Activated CD4-positive, alpha-beta T cell treated with anti-CD3 and anti-CD28 coated beads for 36 hours (primary cell): ENCODE results near the gene ATP5F1A. TPM values are rescaled to one million over a fixed set of nuclear protein-coding genes. Genes with fewer than 3 reads are reported as not detected.
A peak's percentile ranks its signal among the peaks of the same experiment; 100 is the strongest.

ENCODE experiments used
- ATAC-seq: fragments of 200-7000 bp; cut with Tn5 transposase; one replicate; pipeline ENCODE4 v1.10.0; 2021; ENCODE audit warnings: mild to moderate bottlenecking, moderate library complexity
- CTCF ChIA-PET: fragments of 350-600 bp; sonication (Branson Sonifier 250); formaldehyde crosslinking; loops from one replicate; lab custom pipeline; 2021; ENCODE audit warnings: antibody characterized with exemption; lab: Charles Lee
- POLR2A ChIA-PET: fragments of 350-600 bp; sonication (Branson Sonifier 250); formaldehyde crosslinking; loops from one replicate; lab custom pipeline; 2021; ENCODE audit warnings: antibody characterized with exemption, inconsistent platforms; lab: Charles Lee
- DNase-seq: peaks from one replicate; pipeline ENCODE4 v3.0.0-alpha.2; 2020
- H3K27ac Mint-ChIP-seq: one replicate; pipeline ENCODE4 v1.8.0; 2021; ENCODE audit warnings: mixed read lengths
- H3K27me3 Mint-ChIP-seq: one replicate; pipeline ENCODE4 v1.8.0; 2021; ENCODE audit warnings: mixed read lengths
- H3K36me3 Mint-ChIP-seq: one replicate; pipeline ENCODE4 v1.8.0; 2021; ENCODE audit warnings: low read depth, mixed read lengths
- H3K4me1 Mint-ChIP-seq: one replicate; pipeline ENCODE4 v1.8.0; 2021; ENCODE audit warnings: mixed read lengths
- H3K4me3 Mint-ChIP-seq: one replicate; pipeline ENCODE4 v1.8.0; 2021; ENCODE audit warnings: mild to moderate bottlenecking, moderate library complexity, mixed read lengths
- H3K9me3 Mint-ChIP-seq: one replicate; pipeline ENCODE4 v1.8.0; 2021; ENCODE audit warnings: low read depth, mixed read lengths
- intact Hi-C, 2 experiments: fragments of 100-400 bp; cut with DNase I in 1 of 2; cut with micrococcal nuclease in 1 of 2; formaldehyde crosslinking; loops; one replicate each; pipeline versions ENCODE4 v1.14.2 to v1.15.1; 2022 to 2024; cut with DNase I, micrococcal nuclease
- total RNA-seq, 2 experiments: library from RNA; stranded (reverse); gene quantifications; one replicate each; pipeline ENCODE4 v1.2.3, GENCODE V29; 2021

Gene ATP5F1A
- total RNA-seq, 2 experiments from 2014 or later, result 375 to 515 TPM

DNA sequence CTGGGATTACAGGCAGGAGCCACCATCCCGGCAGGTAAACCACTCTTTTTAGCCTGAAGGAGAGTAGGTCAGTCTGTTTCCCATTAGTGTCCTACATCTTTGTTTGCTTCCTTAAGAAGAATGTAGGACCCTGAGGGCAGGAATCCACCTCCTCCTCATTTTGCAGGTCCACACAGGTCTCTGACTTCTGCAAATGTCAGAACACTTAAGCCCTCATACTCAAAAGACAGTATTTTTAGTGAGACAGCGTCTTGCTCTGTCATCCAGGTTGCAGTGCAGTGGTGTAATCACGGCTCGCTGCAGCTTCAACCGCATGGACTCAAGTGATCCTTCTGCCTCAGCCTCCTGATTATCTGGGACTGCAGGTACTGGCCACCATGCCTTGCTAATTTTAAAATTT lies 35.3 kb downstream of the ATP5F1A start:
- H3K4me3 Mint-ChIP-seq, result no peak overlapping the region
- no peak overlapping the region for H3K27ac Mint-ChIP-seq
- DNase-seq (no peak), ATAC-seq (no peak)
- peaks cover 4% of the 10 kb centered on the region for H3K4me1 Mint-ChIP-seq
- ChIA-PET POLR2A (no interaction called here), CTCF (no interaction called here)
- H3K27me3 Mint-ChIP-seq, result no peaks in the 10 kb centered on the region
- peaks cover 2% of the 10 kb centered on the region for H3K9me3 Mint-ChIP-seq
- H3K36me3 Mint-ChIP-seq, result no peaks in the 10 kb centered on the region
- intact Hi-C loops, result no loop called here

DNA sequence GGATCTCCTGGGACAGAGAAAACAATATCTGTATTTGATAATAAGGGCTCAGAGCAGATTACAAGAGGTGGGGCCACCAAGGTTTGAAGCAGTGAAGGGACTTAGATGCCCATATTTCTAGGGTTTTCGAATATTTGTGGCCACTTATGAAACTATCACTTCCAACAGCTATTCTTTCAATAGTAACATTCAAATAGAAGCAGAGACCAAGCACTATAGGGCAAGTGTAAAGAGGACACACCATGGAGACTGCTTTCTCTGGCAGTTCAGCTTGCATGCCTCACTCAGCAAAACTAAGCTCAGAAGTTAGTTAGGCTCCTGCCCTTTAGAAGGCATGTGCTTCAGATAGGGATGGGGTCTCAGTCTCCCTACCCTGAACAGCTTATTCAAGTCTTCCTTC lies 36.3 kb downstream of the ATP5F1A start:
- ChIA-PET POLR2A (no interaction called here), CTCF (interaction anchor here (0.5 to 2.0 kb wide), 4 partner anchors 11 to 397 kb away, joined by 3 to 13 read pairs (median 4); partner anchors contain the start of gene PSTPIP2)

DNA sequence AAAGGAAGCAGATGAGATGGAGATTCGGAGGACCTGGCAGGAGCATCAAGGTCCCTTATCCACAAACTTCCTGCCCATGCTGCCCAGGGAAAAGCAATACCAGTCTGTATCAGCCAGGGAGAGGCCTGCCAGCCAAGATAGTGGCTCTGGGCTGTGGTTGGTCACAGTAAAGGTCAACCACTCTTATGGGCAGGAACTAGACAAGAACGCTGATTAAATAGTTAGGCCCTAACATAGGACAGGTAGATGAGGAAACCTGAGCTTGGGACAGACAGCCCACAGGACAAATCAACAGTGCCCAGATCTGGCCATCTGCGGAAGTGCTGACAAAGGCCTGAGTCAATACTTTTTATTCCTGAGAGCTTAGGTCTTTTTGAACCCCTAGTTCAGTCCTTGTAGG lies 36.7 kb downstream of the ATP5F1A start:
- peaks cover 5% of the 10 kb centered on the region for H3K4me1 Mint-ChIP-seq
- CTCF ChIA-PET, result interaction anchor here (0.5 to 2.0 kb wide), 5 partner anchors 8 to 397 kb away, joined by 3 to 13 read pairs (median 3); partner anchors contain the start of gene PSTPIP2
- ATAC-seq, result no peak
- H3K27me3 Mint-ChIP-seq, result no peaks in the 10 kb centered on the region
- no peak overlapping the region for H3K4me3 Mint-ChIP-seq
- intact Hi-C loops, result no loop called here
- H3K27ac Mint-ChIP-seq, result no peak overlapping the region
- DNase-seq, result no peak
- no peaks in the 10 kb centered on the region for H3K9me3 Mint-ChIP-seq
- POLR2A ChIA-PET, result interaction anchor here (0.9 kb wide), 1 partner anchor 12 kb away, joined by 3 read pairs; no protein-coding TSS in a partner anchor
- no peaks in the 10 kb centered on the region for H3K36me3 Mint-ChIP-seq

More for the DNA sequence above, 36.3 kb downstream of the ATP5F1A start:
- ATAC-seq, result no peak
- no peak overlapping the region for H3K27ac Mint-ChIP-seq
- H3K36me3 Mint-ChIP-seq, result no peaks in the 10 kb centered on the region
- no peaks in the 10 kb centered on the region for H3K27me3 Mint-ChIP-seq
- H3K4me3 Mint-ChIP-seq, result no peak overlapping the region
- peaks cover 4% of the 10 kb centered on the region for H3K4me1 Mint-ChIP-seq
- no peak for DNase-seq
- H3K9me3 Mint-ChIP-seq, result no peaks in the 10 kb centered on the region
- intact Hi-C loops, result no loop called here

GRCh38 chr18:46060359-46060841 lies 37.7 kb downstream of the ATP5F1A start:
- ChIA-PET POLR2A (interaction anchor here (0.9 kb wide), 1 partner anchor 13 kb away, joined by 3 read pairs; no protein-coding TSS in a partner anchor), CTCF (interaction anchor here (1.0 to 2.0 kb wide), 2 partner anchors 9 to 13 kb away, joined by 3 to 13 read pairs; partner anchors contain the start of gene PSTPIP2)
- intact Hi-C loops, result no loop called here

DNA sequence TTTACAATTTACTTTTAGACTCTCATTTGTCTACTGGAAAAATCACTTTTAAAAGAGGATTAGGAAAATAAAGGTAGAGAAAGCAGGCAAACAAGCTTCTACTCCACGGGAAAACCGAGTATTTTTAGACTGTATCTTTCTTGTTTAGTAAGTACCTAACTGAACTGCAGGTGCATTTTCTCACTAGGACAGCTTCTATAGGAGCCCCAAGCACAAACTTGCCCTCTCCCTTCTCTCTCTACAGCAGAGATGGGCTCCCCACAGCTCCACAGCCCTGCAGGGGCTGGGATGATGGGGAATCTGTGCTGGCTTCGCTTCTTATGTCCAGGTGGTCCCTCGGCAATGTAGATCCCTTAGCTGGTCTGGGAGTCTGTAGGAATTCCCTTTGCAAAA lies 42.3 kb downstream of the ATP5F1A start:
- H3K27ac Mint-ChIP-seq, result peak overlapping the region; percentile 41
- CTCF ChIA-PET, result interaction anchor here (0.6 to 1.0 kb wide), 3 partner anchors 18 to 284 kb away, joined by 3 read pairs; no protein-coding TSS in a partner anchor
- intact Hi-C loops, result loop anchor here in 1 of 2 experiments (5.0 kb wide), 1 partner anchor 44 kb away; no protein-coding TSS in a partner anchor

More at GRCh38 chr18:46060359-46060841, 37.7 kb downstream of the ATP5F1A start:
- no peak for ATAC-seq
- Mint-ChIP-seq H3K4me3 (no peak overlapping the region), H3K27me3 (no peaks in the 10 kb centered on the region), H3K27ac (no peak overlapping the region), H3K36me3 (no peaks in the 10 kb centered on the region), H3K9me3 (no peaks in the 10 kb centered on the region), H3K4me1 (peaks cover 15% of the 10 kb centered on the region)
- DNase-seq, result no peak

GRCh38 chr18:46054956-46055837 lies 42.9 kb downstream of the ATP5F1A start:
- peaks cover 40% of the 10 kb centered on the region for H3K4me1 Mint-ChIP-seq
- POLR2A ChIA-PET, result no interaction called here
- DNase-seq (peak; percentile 12), ATAC-seq (peak; percentile 74)
- H3K4me3 Mint-ChIP-seq, result peak overlapping the region; percentile 8
- CTCF ChIA-PET, result interaction anchor here (0.6 to 2.3 kb wide), 7 partner anchors 18 to 434 kb away, joined by 3 to 6 read pairs (median 3); no protein-coding TSS in a partner anchor
- intact Hi-C loops, result loop anchor here in 1 of 2 experiments (5.0 kb wide), 1 partner anchor 43 kb away; no protein-coding TSS in a partner anchor
- no peaks in the 10 kb centered on the region for H3K9me3 Mint-ChIP-seq
- H3K27ac Mint-ChIP-seq, result peak overlapping the region; percentile 41
- no peaks in the 10 kb centered on the region for H3K36me3 Mint-ChIP-seq
- no peaks in the 10 kb centered on the region for H3K27me3 Mint-ChIP-seq

More for the DNA sequence above, 42.3 kb downstream of the ATP5F1A start:
- no peaks in the 10 kb centered on the region for H3K36me3 Mint-ChIP-seq
- peaks cover 40% of the 10 kb centered on the region for H3K4me1 Mint-ChIP-seq
- no peak for DNase-seq
- POLR2A ChIA-PET, result no interaction called here
- ATAC-seq, result peak; percentile 33
- H3K9me3 Mint-ChIP-seq, result no peaks in the 10 kb centered on the region
- H3K4me3 Mint-ChIP-seq, result no peak overlapping the region
- no peaks in the 10 kb centered on the region for H3K27me3 Mint-ChIP-seq

GRCh38 chr18:46053368-46054095 lies 44.6 kb downstream of the ATP5F1A start:
- POLR2A ChIA-PET, result interaction anchor here (0.5 kb wide), 1 partner anchor 22 kb away, joined by 3 read pairs; no protein-coding TSS in a partner anchor
- H3K9me3 Mint-ChIP-seq, result no peaks in the 10 kb centered on the region
- H3K4me3 Mint-ChIP-seq, result no peak overlapping the region
- ATAC-seq (peak; percentile 55), DNase-seq (no peak)
- H3K36me3 Mint-ChIP-seq, result no peaks in the 10 kb centered on the region
- H3K27ac Mint-ChIP-seq, result no peak overlapping the region
- CTCF ChIA-PET, result interaction anchor here (0.7 to 2.3 kb wide), 4 partner anchors 10 to 20 kb away, joined by 3 to 6 read pairs (median 4); no protein-coding TSS in a partner anchor
- H3K27me3 Mint-ChIP-seq, result no peaks in the 10 kb centered on the region
- peaks cover 40% of the 10 kb centered on the region for H3K4me1 Mint-ChIP-seq
- intact Hi-C loops, result no loop called here

DNA sequence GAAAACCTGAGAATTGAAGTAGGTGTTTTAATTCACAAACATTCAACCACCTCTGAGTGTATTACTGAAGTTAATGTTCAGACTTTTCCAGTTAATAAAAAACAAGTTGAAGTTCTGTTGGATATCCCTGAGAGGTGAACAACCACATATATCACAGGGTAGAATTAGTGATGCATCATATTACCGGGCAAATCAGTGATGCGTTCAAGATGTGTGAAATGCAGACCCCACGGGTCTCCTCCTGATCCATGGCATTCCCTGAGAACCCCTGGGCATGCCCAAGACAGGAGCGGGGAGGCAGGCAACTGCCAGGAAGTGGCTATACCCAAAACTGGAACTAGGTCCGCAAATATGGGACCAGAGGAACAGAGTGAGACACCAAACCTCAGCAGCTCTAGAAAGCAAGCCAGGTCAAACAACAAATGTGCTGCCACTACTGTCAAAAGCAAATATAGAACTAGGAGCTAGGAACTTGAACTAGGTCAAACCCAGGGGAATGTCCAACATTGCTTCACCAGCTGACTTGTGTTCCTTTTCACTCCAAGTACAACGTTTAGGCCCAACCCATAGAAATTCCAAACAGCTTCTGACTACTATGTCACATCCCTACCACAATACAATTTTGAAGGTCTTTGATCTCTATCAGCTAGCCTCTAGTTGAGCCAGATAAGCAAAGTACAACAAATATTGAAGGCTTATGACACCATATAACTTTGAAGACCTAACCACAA lies 46.2 kb downstream of the ATP5F1A start:
- no peak overlapping the region for H3K4me3 Mint-ChIP-seq
- intact Hi-C loops, result no loop called here
- ChIA-PET POLR2A (no interaction called here), CTCF (interaction anchor here (1.0 to 1.5 kb wide), 3 partner anchors 22 to 388 kb away, joined by 3 to 4 read pairs (median 3); no protein-coding TSS in a partner anchor)
- H3K9me3 Mint-ChIP-seq, result no peaks in the 10 kb centered on the region
- ATAC-seq, result no peak
- no peak overlapping the region for H3K27ac Mint-ChIP-seq
- H3K4me1 Mint-ChIP-seq, result peaks cover 40% of the 10 kb centered on the region
- DNase-seq, result no peak
- H3K27me3 Mint-ChIP-seq, result no peaks in the 10 kb centered on the region
- H3K36me3 Mint-ChIP-seq, result no peaks in the 10 kb centered on the region

DNA sequence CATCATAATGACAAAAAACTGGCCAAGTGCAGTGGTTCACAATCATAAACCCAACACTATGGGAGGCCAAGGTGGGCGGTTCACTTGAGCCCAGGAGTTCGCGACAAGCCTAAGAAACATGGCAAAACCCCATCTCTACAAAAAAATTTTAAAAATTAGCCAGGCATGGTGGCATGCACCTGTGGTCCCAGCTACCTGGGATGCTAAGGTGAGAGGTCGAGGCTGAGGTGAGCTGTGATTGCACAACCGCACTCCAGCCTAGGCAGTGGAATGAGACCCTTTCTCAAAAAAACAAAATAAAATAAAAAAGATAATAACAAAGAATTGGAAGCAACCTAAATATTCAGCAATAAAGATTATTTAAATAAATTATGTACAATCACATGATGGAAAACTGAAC lies 47.8 kb downstream of the ATP5F1A start:
- ChIA-PET CTCF (no interaction called here), POLR2A (no interaction called here)
- H3K36me3 Mint-ChIP-seq, result no peaks in the 10 kb centered on the region
- DNase-seq, result no peak
- ATAC-seq, result no peak
- peaks cover 28% of the 10 kb centered on the region for H3K4me1 Mint-ChIP-seq
- H3K4me3 Mint-ChIP-seq, result no peak overlapping the region
- H3K27me3 Mint-ChIP-seq, result no peaks in the 10 kb centered on the region
- no peak overlapping the region for H3K27ac Mint-ChIP-seq
- no peaks in the 10 kb centered on the region for H3K9me3 Mint-ChIP-seq
- intact Hi-C loops, result no loop called here

- CTCF ChIA-PET, result interaction anchor here (1.0 kb wide), 1 partner anchor 77 kb away, joined by 4 read pairs; no protein-coding TSS in a partner anchor
- DNase-seq (no peak), ATAC-seq (no peak)
- POLR2A ChIA-PET, result no interaction called here
- Mint-ChIP-seq H3K36me3 (no peaks in the 10 kb centered on the region), H3K27me3 (no peaks in the 10 kb centered on the region), H3K27ac (no peak overlapping the region), H3K4me3 (no peak overlapping the region), H3K4me1 (peaks cover 17% of the 10 kb centered on the region), H3K9me3 (no peaks in the 10 kb centered on the region)
- intact Hi-C loops, result no loop called here
Observed at GRCh38 chr18:46048641-46049040, 49.5 kb downstream of the ATP5F1A start.
